Endodermal cell (in vitro differentiated cells): Measurements from ENCODE around the gene CTNNA2. TPM values are rescaled to one million over a fixed set of nuclear protein-coding genes. Genes with fewer than 3 reads are reported as not detected.

ENCODE experiments used
- DNase-seq: peaks from one replicate; pipeline ENCODE4 v3.0.0-alpha.2; 2017
- H3K27ac ChIP-seq: 2 replicates; pipeline ENCODE4 v1.5.1; 2013; ENCODE audit warnings: mild to moderate bottlenecking, low read depth, low read length, moderate library complexity
- H3K27me3 ChIP-seq: 2 replicates; pipeline ENCODE4 v1.6.1; 2013; ENCODE audit warnings: mild to moderate bottlenecking, low read length, moderate library complexity; ENCODE audit not compliant: insufficient read depth, control insufficient read depth, poor library complexity, severe bottlenecking
- H3K36me3 ChIP-seq: 2 replicates; pipeline ENCODE4 v1.7.0; 2013; ENCODE audit warnings: mild to moderate bottlenecking, low read length, moderate library complexity; ENCODE audit not compliant: control insufficient read depth, insufficient read depth
- H3K4me1 ChIP-seq: one replicate; pipeline ENCODE4 v1.7.0; 2013; ENCODE audit warnings: low read length; ENCODE audit not compliant: control insufficient read depth, insufficient read depth
- H3K4me3 ChIP-seq: 2 replicates; pipeline ENCODE4 v1.5.1; 2013; ENCODE audit warnings: mild to moderate bottlenecking, low read length, moderate library complexity
- H3K9ac ChIP-seq: 2 replicates; pipeline ENCODE4 v1.6.1; 2013; ENCODE audit warnings: mild to moderate bottlenecking, low read length, moderate library complexity; ENCODE audit not compliant: poor library complexity, severe bottlenecking; ENCODE audit errors: extremely low read depth
- H3K9me3 ChIP-seq: 2 replicates; pipeline ENCODE4 v1.6.1; 2013; ENCODE audit warnings: mild to moderate bottlenecking, low read length, moderate library complexity; ENCODE audit not compliant: control insufficient read depth
- H3K27ac Mint-ChIP-seq: 2 replicates; pipeline ENCODE4 v1.8.0; 2020; ENCODE audit warnings: mixed read lengths
- H3K27me3 Mint-ChIP-seq: 2 replicates; pipeline ENCODE4 v1.8.0; 2021; ENCODE audit warnings: mild to moderate bottlenecking, mixed read lengths; ENCODE audit not compliant: insufficient read depth
- H3K36me3 Mint-ChIP-seq: 2 replicates; pipeline ENCODE4 v1.8.0; 2020; ENCODE audit warnings: low read depth, mixed read lengths
- H3K4me1 Mint-ChIP-seq: 2 replicates; pipeline ENCODE4 v1.8.0; 2020; ENCODE audit warnings: mixed read lengths
- H3K4me3 Mint-ChIP-seq: 2 replicates; pipeline ENCODE4 v1.8.0; 2020; ENCODE audit warnings: mild to moderate bottlenecking, moderate library complexity, mixed read lengths
- H3K9me3 Mint-ChIP-seq: 2 replicates; pipeline ENCODE4 v1.8.0; 2020; ENCODE audit warnings: mild to moderate bottlenecking, mixed read lengths
- CTCF ChIP-seq: fragments of 200-600 bp; sonication (generic); conservative IDR thresholded peaks from 2 replicates; pipeline ENCODE4 v1.5.0; 2021; ENCODE audit warnings: antibody characterized with exemption, mild to moderate bottlenecking
- WGBS, 2 experiments: methylation state at CpG; one replicate each; pipeline versions ENCODE4 v1.1.5 to v1.1.7; 2013; ENCODE audit warnings: missing lambda C conversion rate in 2 of 2, mixed read lengths in 1 of 2; ENCODE audit not compliant: insufficient coverage in 1 of 2, insufficient read length in 1 of 2; 5-methylcytosine and 5-hydroxymethylcytosine counted together
- total RNA-seq, 2 donors: library from RNA; stranded (reverse); fragmentation: NEBNext Ultra II Directional in 1 of 2; extraction: Animal tissue kit (Norgen Biotek cat#: 25700) in 1 of 2; gene quantifications; 2 replicates in 1 of 2; 3 replicates in 1 of 2; pipeline ENCODE4 v1.2.1, GENCODE V29; 2021

Gene CTNNA2
- total RNA-seq, 2 donors from 2014 or later, result 7.7 to 9.8 TPM

- H3K9me3 ChIP-seq, result no peaks in the 10 kb centered on the region
- no peak for TF ChIP-seq CTCF
- DNase-seq, result no peak
- H3K4me1 Mint-ChIP-seq, result peaks cover 14% of the 10 kb centered on the region
- no peak overlapping the region for H3K4me3 ChIP-seq
- H3K27me3 Mint-ChIP-seq, result no peaks in the 10 kb centered on the region
- WGBS, 2 experiments, result 79 to 95% methylated on average over 2 to 3 of the region's 3 CpGs
- no peaks in the 10 kb centered on the region for H3K27me3 ChIP-seq
- H3K36me3 ChIP-seq, result no peaks in the 10 kb centered on the region
- H3K9ac ChIP-seq, result no peak overlapping the region
- H3K4me1 ChIP-seq, result no peaks in the 10 kb centered on the region
- no peak overlapping the region for H3K4me3 Mint-ChIP-seq
- H3K27ac Mint-ChIP-seq, result no peak overlapping the region
- no peak overlapping the region for H3K27ac ChIP-seq
- no peaks in the 10 kb centered on the region for H3K9me3 Mint-ChIP-seq
- no peaks in the 10 kb centered on the region for H3K36me3 Mint-ChIP-seq
Observed at GRCh38 chr2:80247339-80247738, 734.5 kb downstream of the CTNNA2 start.

GRCh38 chr2:80248146-80248545 lies 735.3 kb downstream of the CTNNA2 start:
- Mint-ChIP-seq H3K27ac (no peak overlapping the region), H3K9me3 (no peaks in the 10 kb centered on the region), H3K36me3 (no peaks in the 10 kb centered on the region), H3K4me3 (no peak overlapping the region), H3K4me1 (peaks cover 8% of the 10 kb centered on the region), H3K27me3 (no peaks in the 10 kb centered on the region)
- 91 to 97% methylated on average over 3 of the region's 3 CpGs for WGBS, 2 experiments
- H3K4me3 ChIP-seq, result no peak overlapping the region
- no peaks in the 10 kb centered on the region for H3K27me3 ChIP-seq
- no peak overlapping the region for H3K27ac ChIP-seq
- no peak for DNase-seq
- H3K4me1 ChIP-seq, result no peaks in the 10 kb centered on the region
- H3K9ac ChIP-seq, result no peak overlapping the region
- no peaks in the 10 kb centered on the region for H3K36me3 ChIP-seq
- H3K9me3 ChIP-seq, result no peaks in the 10 kb centered on the region
- no peak for TF ChIP-seq CTCF

GRCh38 chr2:80252294-80252986 lies 739.6 kb downstream of the CTNNA2 start:
- DNase-seq, result no peak
- Histone ChIP-seq H3K36me3 (no peaks in the 10 kb centered on the region), H3K27ac (no peak overlapping the region), H3K27me3 (no peaks in the 10 kb centered on the region), H3K9ac (no peak overlapping the region), H3K4me3 (no peak overlapping the region), H3K4me1 (no peaks in the 10 kb centered on the region), H3K9me3 (no peaks in the 10 kb centered on the region)
- WGBS, 2 experiments, result 89 to 94% methylated on average over 6 to 7 of the region's 7 CpGs
- Mint-ChIP-seq H3K9me3 (no peaks in the 10 kb centered on the region), H3K27ac (no peak overlapping the region), H3K4me1 (peaks cover 2% of the 10 kb centered on the region), H3K27me3 (no peaks in the 10 kb centered on the region), H3K4me3 (no peak overlapping the region), H3K36me3 (no peaks in the 10 kb centered on the region)
- no peak for TF ChIP-seq CTCF
